ENCODE results near the gene L3MBTL1.

Gene L3MBTL1

GRCh38 chr20:43506238-43506637 lies 1.3 kb upstream of the L3MBTL1 start:
- DNase-seq (ENCODE audit: low read depth), result no peak

DNA sequence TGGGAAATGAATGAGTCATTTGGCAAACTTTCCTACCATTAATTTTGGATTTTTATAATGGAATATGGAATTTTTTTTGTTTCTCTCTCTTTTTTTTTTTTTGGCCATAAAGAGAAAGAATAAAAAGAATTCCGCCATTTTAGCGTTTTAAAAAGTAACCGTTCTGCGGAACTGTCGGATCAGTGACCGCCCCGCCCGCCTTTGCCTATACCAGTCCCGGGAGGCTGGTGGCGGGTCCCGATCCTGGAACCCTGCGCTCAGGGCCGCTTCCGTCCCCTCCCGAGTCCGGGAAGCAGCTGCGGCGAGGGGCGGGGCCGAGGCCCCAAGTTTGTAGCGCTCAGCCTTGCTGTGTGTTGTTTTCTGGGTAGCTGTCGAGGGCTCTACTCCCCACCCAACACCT lies 609 bp downstream of the L3MBTL1 start:
- no peak for DNase-seq (ENCODE audit: low read depth)

DNA sequence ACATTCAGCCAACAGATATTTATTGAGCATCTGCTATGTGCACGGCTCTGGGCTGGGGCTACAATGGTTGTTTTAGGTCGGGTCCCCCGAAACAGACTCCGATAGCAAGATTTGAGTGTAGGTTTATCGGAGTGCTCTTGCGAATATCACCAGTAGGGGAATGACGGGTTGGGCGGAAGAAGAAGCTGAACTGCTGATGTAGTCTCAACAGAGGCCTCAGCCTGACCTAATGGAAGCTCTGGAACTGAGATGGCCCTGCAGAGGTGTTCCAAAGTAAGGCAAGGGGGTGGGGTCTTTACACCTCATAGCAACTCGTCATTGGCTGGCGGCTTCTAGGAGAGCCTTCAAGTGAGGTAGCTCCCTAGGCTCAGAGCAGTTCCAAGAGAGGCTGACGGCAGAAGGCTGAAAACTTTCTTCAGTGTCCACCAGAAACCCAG lies 1.1 kb downstream of the L3MBTL1 start:
- no peak for DNase-seq (ENCODE audit: low read depth)

- no peak for DNase-seq (ENCODE audit: low read depth)
Measured at GRCh38 chr20:43511879-43512278, 4.4 kb downstream of the L3MBTL1 start.

DNA sequence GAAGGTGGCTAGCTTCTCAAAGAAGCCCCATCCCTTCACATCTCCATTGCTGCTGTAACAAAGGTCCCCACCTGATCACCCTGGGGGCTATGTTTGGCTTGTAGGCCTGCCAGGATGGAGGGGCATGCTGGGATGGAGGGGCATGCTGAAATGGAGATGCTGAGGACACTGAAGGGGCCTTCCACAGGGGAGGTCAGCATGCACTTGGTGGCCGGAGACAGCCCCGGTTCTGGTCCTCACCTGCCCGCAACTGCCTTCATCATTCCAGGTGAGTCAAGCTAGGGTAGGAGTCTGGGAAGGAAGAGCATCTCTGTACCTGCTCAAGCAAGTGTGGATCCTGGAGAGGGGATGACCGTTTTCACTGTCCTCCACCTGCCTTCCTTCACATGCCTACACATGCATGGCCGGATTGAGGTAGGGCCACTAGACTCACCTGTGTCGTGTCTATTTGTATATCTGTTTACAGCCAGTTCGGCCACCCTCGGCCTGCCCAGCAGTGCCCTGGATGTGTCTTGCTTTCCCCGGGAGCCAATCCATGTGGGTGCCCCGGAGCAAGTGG lies 6.0 kb downstream of the L3MBTL1 start:
- no peak for DNase-seq (ENCODE audit: low read depth)

DNA sequence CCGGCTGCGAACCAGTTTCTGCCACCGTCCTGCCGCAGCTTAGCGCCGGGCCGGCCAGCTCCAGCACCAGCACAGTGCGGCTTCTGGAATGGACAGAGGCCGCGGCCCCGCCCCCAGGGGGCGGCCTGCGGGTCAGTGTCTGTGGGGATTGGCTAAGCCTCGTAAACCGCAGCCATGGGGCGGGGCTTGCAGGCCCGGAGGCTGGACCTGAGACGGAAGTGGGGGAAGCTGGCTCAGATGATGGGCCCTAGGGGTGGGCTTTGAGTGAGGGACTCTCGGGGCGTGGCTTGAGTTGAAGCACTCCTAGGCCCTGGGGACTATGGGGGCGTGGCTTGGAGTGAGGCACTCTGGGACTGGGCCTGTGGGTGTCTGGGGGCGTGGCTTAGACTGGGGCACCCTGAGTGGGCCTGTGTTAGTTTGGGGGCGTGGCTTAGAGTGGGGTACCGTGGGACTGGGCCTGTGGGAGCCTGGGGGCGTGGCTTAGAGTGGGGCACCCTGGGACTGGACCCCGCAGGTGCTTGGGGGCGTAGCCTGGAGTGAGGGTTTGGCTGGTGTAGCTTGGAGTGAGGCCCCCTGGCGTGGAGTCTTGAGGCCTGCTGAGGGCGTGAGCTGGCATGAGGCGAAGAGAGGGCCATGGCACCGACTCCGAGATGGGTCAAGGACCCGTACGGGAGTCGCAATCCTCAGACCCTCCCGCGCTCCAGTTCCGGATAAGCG lies 6.6 kb downstream of the L3MBTL1 start:
- peak; percentile 78 for DNase-seq (ENCODE audit: low read depth)

DNA sequence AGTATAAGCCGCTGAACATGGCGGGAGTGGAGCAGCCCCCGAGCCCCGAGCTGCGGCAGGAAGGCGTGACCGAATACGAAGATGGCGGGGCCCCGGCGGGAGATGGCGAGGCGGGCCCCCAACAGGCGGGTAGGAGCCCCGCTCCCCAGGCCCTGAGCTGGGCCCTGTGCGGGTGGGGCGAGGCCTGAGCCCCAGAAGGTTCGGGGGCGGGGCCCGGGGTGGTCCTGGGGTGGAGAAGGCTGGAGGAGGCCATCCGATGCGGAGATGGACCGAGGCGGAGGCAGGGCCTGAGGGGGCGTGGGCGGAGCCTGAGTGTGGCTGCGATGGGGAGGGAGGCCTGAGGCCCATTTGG lies 7.1 kb downstream of the L3MBTL1 start:
- DNase-seq (ENCODE audit: low read depth), result no peak

DNA sequence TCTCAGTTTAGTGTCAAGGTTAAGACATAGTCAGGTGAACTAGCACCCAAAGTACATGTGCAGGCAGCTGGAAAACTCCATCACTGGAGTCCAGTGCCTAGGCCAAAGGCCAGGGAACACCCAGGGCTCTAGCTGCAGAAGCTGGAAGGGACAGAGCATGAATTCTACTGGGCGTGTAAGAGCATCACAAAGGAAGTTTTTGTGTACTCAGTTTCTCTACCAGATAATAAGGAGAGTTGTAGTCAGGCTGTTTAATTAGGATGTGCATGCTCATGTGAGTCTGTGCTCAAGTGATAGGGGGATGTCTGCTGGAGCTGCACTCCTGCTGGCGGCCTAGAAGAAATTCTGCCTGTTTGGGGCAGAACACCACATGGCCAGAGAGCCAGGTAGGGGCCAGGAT lies 8.1 kb downstream of the L3MBTL1 start:
- DNase-seq (ENCODE audit: low read depth), result no peak

GRCh38 chr20:43516251-43516824 lies 8.8 kb downstream of the L3MBTL1 start:
- DNase-seq (ENCODE audit: low read depth), result no peak

- DNase-seq (ENCODE audit: low read depth), result no peak
Measured at GRCh38 chr20:43520074-43520630, 12.7 kb downstream of the L3MBTL1 start.

GRCh38 chr20:43525021-43525420 lies 17.5 kb downstream of the L3MBTL1 start:
- DNase-seq (ENCODE audit: low read depth), result no peak

DNA sequence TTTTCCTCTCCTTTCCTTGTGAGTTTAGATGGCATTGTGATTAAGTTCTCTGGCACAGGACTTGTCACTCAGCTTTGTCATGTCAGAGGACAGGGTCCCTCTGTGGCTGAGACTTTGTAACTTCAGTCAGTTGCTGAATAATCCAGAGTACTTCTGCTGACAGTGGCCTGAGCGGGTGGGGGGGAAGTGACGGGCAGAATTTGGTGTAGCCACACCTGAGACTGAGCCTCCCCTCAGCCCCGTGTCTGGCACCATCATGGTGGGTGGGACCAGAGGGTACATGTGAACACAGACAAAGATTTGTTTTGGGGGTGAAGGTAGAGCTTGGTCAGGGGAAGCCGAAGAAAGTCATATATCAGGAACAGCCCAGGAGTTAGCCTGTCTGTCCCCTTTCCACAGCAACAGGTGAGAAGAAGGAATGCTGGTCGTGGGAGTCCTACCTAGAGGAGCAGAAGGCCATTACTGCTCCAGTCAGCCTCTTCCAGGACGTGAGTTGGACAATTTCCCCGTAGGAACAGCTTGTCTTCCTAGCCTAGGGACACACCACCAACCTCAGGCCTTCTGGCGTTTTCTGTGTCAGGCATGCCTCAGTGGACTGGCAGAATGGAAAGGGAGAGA lies 20.9 kb downstream of the L3MBTL1 start:
- DNase-seq (ENCODE audit: low read depth), result no peak

DNA sequence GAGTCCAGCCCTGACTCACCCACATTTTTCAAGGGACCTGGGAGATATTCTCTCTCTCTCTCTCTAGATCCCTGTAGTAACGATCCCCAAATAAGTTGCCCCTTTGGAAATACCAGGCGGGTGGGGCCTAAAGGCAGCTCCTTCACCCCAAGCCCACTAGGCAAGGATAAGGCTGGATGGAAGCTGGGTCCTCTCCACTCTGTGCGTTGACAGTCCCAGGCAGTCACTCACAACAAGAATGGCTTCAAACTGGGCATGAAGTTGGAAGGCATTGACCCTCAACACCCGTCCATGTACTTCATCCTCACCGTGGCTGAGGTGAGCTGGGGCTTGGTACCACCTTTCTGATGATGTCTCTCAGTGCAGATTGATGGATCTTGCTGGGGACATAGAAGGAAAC lies 21.6 kb downstream of the L3MBTL1 start:
- no peak for DNase-seq (ENCODE audit: low read depth)

DNA sequence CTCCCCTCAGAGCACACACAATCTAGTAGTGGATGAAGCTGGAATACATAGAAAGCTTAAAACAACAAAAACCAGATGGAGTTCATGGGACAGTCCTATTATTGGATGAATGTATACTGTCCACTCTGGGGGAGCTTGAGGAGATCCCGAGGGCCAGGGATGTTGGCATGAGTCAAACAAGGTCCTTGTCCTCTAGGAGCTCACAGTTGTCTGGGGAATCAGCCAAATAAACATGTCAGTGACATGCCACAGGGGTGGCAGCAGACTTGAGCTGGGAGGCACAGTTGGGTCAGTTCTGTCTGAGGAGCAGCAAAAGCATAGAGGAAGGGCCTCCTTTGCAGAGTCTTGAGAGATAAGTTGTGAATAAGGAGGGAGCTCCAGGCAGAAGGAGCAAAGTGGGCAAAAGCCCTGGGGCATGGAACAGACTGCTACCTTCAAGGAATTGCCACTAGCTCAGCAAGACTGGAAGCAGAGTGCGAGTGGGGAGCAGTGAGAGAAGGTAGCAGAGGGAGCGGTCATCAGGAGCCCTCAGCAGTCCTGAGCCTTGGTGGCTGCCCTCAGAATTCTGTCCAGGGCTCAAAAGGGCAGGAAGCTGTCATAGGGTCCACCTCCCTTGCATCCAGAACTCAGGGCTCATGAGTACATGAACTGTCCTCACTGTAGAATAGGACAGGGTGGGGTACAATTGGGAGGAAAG lies 22.1 kb downstream of the L3MBTL1 start:
- no peak for DNase-seq (ENCODE audit: low read depth)

- DNase-seq (ENCODE audit: low read depth), result no peak
Measured at GRCh38 chr20:43530321-43531090, 23.0 kb downstream of the L3MBTL1 start.

DNA sequence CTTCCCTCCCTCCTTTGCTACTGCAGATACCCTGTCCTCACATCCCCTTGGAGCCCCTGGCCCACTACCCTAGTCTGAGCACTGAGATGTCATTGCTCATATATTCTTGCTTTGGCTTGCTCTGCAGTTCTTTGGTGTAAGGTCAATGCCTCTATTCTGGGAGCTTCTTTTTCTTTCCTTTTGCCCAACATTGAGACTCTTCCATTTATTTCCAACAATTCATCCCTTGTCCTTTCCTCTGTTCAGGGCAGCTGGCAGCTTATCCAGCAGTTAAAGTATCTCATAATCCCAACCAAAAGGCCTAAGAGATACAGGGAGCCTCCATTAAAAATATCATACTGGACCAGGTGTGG lies 23.6 kb downstream of the L3MBTL1 start:
- no peak for DNase-seq (ENCODE audit: low read depth)

- DNase-seq (ENCODE audit: low read depth), result no peak
Measured at GRCh38 chr20:43532416-43533055, 25.0 kb downstream of the L3MBTL1 start.

DNA sequence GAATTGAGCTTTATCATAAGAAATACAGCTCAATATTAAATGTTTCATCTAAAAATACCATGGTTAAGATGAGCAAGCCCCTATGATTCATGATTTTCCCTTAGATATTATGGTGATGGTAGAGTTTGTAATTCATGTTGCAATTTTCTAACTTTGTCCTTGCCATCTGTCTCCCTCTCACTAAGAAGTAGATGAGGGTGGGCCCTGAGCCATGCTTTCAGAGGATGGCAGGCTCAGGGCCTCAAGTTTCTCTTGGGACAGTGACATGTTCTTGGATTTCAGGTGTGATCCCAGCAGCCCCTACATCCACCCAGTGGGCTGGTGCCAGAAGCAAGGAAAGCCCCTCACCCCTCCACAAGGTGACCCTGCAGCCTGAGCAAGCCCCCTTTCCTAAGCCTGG lies 25.6 kb downstream of the L3MBTL1 start:
- no peak for DNase-seq (ENCODE audit: low read depth)

DNA sequence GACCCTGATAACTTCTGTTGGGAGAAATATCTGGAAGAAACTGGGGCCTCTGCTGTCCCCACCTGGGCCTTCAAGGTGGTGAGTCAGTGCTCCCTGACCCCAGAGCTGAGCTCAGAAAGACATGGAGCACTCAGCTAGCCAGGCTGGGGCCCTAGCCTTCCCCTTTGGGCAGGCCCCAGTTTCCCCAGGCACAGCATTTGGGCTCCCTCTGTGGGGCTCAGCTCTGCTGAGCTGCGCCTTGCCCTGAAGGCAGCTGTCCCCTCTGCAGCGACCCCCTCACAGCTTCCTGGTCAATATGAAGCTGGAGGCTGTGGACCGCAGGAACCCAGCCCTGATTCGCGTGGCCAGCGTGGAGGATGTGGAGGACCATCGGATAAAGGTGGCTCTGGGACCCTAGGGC lies 26.5 kb downstream of the L3MBTL1 start:
- no peak for DNase-seq (ENCODE audit: low read depth)

GRCh38 chr20:43534791-43535350 lies 27.4 kb downstream of the L3MBTL1 start:
- DNase-seq (ENCODE audit: low read depth), result no peak
